NCI-H128 (cell line): ENCODE data around the gene MACROD2.

ENCODE experiments used
- DNase-seq: peaks from one replicate; lab custom pipeline; 2025; ENCODE audit not compliant: unreplicated experiment; lab: John Stamatoyannopoulos, UW

Gene MACROD2

GRCh38 chr20:14632906-14633305, 637.6 kb downstream of the MACROD2 start:
- no peak for DNase-seq

GRCh38 chr20:14633507-14633906, 638.2 kb downstream of the MACROD2 start:
- no peak for DNase-seq

- no peak for DNase-seq
Observed at GRCh38 chr20:14634665-14635064, 639.3 kb downstream of the MACROD2 start.

GRCh38 chr20:14637441-14637840, 642.1 kb downstream of the MACROD2 start:
- no peak for DNase-seq

- DNase-seq, result no peak
Observed at GRCh38 chr20:14643146-14643545, 647.8 kb downstream of the MACROD2 start.

- no peak for DNase-seq
Observed at GRCh38 chr20:14643556-14643955, 648.2 kb downstream of the MACROD2 start.

GRCh38 chr20:14644306-14645097, 649.2 kb downstream of the MACROD2 start:
- DNase-seq, result no peak

GRCh38 chr20:14647016-14647415, 651.7 kb downstream of the MACROD2 start:
- DNase-seq, result no peak

GRCh38 chr20:14649662-14650061, 654.3 kb downstream of the MACROD2 start:
- no peak for DNase-seq

GRCh38 chr20:14657266-14658005, 662.1 kb downstream of the MACROD2 start:
- no peak for DNase-seq

- no peak for DNase-seq
Observed at GRCh38 chr20:14664101-14664500, 668.8 kb downstream of the MACROD2 start.

GRCh38 chr20:14666696-14667095, 671.4 kb downstream of the MACROD2 start:
- no peak for DNase-seq

GRCh38 chr20:14667226-14667625, 671.9 kb downstream of the MACROD2 start:
- DNase-seq, result no peak

GRCh38 chr20:14672066-14672465, 676.8 kb downstream of the MACROD2 start:
- no peak for DNase-seq

GRCh38 chr20:14673164-14673563, 677.8 kb downstream of the MACROD2 start:
- DNase-seq, result no peak

- no peak for DNase-seq
Observed at GRCh38 chr20:14677455-14677854, 682.1 kb downstream of the MACROD2 start.

- DNase-seq, result no peak
Observed at GRCh38 chr20:14685183-14685582, 689.9 kb downstream of the MACROD2 start.

GRCh38 chr20:14687313-14687712, 692.0 kb downstream of the MACROD2 start:
- no peak for DNase-seq

GRCh38 chr20:14688005-14688404, 692.7 kb downstream of the MACROD2 start:
- no peak for DNase-seq

GRCh38 chr20:14691994-14692393, 696.7 kb downstream of the MACROD2 start:
- no peak for DNase-seq

- no peak for DNase-seq
Observed at GRCh38 chr20:14696478-14696877, 701.2 kb downstream of the MACROD2 start.

GRCh38 chr20:14696937-14697336, 701.6 kb downstream of the MACROD2 start:
- DNase-seq, result no peak
